IPS-18c (cell line): ENCODE measurements around the gene RCHY1.

ENCODE experiments used
- H3K4me3 ChIP-seq: 2 replicates; pipeline ENCODE4 v1.7.0; 2013; ENCODE audit warnings: low read depth, mild to moderate bottlenecking, low read length, moderate library complexity; ENCODE audit not compliant: insufficient read depth
- H3K9me3 ChIP-seq: one replicate; pipeline ENCODE4 v1.6.1; 2013; ENCODE audit warnings: mild to moderate bottlenecking, low read length, moderate library complexity; ENCODE audit not compliant: control insufficient read depth, insufficient read depth

Gene RCHY1

DNA sequence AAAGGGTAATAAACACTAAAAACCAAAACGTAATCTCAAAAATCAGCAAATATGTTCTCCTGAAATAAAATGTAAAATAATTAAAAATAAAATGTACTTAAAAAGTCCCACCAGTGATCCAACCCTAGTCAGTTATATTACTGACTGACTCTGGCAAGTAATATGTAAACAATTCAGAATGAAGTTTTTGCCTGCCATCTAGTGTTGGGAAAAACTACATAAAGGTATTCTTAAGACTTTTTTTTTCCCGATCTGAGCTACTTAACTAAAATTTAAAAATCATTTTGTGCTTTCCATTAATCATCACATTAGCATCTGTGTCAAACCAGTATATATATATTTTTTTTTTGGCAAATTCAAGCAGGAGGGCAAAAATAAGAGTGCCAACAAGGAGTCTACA lies 24.0 kb downstream of the RCHY1 start:
- H3K4me3 ChIP-seq, result no peak overlapping the region

DNA sequence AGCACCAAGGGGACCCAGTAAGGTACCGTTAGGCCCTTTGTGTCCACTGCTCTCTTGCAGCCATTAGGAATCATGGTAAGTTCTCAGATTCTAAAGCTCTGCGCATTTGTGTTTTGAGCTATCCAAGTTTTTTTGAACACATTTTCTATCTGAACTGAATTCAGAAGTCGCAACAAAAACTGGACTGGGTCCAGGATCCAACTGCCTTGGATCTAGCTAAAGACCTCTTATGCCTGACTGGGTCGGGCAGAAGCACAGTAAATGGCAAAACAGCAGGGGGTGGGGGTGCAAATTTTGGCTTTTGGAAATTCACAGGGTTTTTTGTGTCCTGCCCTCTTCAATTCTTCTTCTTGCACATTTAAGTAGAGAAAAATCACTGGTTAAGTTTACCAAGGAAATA lies 30.0 kb downstream of the RCHY1 start:
- Histone ChIP-seq H3K9me3 (no peaks in the 10 kb centered on the region), H3K4me3 (no peak overlapping the region)

More for the DNA sequence above, 24.0 kb downstream of the RCHY1 start:
- no peaks in the 10 kb centered on the region for H3K9me3 ChIP-seq

DNA sequence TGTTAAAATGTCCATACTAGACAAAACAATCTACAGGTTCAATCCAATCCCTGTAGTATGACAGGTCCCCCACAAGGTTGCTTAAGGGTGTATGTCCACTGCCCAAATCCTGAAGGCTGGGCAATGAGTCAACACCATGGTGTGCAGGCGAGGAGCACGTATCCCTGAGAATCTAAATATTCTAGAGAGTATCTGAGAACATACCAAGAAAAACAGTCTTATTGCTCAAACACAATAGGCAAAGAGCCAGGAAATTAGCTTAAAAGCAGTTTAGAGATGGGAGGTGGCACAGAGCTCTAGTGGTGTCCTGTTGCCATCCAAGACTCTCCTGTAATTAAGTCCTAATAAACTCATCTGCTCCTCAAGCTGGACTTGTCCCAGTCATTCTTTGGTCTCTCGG lies 37.0 kb downstream of the RCHY1 start:
- H3K4me3 ChIP-seq, result no peak overlapping the region
- H3K9me3 ChIP-seq, result no peaks in the 10 kb centered on the region

DNA sequence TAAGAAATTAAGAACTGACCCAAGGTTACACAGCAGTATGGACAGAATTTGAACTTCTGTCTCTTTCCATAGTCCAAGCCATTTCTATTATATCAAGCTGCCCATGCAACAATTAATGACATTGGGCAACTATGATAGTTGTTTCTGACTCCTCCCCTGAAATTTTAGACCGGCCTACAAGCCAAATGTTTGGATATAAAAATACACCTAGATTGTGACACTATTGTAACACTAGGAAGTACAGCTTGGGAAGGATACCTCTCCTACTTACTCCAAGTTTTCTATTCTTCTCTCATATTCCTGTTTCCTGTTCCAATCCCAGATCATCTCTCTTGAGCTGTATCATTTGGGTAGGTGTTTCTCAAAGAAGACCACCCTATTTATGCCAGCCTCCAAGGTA lies 43.5 kb downstream of the RCHY1 start:
- H3K4me3 ChIP-seq, result no peak overlapping the region
- no peaks in the 10 kb centered on the region for H3K9me3 ChIP-seq

DNA sequence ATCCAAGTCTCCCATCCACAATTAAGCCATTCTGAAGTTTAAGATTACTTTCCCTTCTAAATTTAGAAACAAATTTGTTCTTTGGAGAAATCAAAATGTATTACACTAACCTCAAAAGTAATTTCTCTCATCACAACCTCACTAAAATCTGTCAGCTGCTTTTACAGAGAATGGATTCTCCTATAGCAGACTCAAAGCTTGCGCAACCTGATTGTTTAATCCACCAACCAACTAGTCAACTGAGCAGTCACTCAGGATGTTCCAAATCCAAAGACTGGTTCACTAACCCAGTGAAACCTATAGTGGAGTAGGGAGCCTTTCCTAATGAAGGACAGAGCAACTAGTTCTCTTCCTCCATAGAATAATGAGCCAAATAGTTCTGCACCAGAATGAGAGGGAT lies 44.3 kb downstream of the RCHY1 start:
- no peaks in the 10 kb centered on the region for H3K9me3 ChIP-seq

DNA sequence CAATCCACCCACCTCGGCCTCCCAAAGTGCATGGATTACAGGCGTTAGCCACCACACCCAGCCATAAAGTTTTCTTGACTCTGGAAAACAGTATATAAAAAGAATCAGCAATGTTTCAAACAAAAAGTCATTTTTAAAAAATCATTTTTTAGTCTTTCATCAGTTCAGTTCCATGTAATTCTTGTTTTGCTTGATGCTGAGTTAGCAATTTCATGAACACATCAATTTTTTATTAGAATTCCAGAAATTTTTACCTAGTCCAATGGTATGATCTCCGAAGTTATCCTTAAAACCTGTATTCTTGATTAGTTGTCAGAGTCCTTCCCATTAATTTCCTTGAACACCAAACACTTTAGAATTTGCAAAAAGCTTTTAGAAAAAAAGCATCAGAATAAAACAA lies 56.8 kb downstream of the RCHY1 start:
- Histone ChIP-seq H3K9me3 (no peaks in the 10 kb centered on the region), H3K4me3 (no peak overlapping the region)

More for the DNA sequence above, 44.3 kb downstream of the RCHY1 start:
- no peak overlapping the region for H3K4me3 ChIP-seq

- no peaks in the 10 kb centered on the region for H3K9me3 ChIP-seq
Observed at GRCh38 chr4:75434105-75434504, 80.1 kb downstream of the RCHY1 start.

DNA sequence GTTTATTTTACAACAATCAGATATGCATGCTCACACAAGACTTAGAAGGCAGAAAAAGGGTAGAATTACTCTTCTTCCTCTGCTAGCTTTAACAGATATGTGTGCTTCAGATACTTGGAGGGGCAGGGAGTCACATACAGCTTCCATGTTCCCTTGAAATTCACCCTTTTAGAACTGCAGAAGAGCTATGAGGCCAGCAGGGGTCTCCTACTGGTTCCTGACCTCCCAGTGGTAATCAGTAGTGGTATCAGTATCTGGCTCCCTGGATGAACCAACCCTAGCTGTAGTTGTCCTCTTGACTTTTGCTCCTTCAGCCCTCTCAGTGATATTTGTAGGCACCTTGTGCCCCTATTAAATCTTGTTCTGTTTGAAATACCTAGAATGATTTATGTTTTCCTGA lies 81.5 kb downstream of the RCHY1 start:
- H3K4me3 ChIP-seq, result no peak overlapping the region
- no peaks in the 10 kb centered on the region for H3K9me3 ChIP-seq

More at GRCh38 chr4:75434105-75434504, 80.1 kb downstream of the RCHY1 start:
- H3K4me3 ChIP-seq, result no peak overlapping the region

- Histone ChIP-seq H3K4me3 (no peak overlapping the region), H3K9me3 (no peaks in the 10 kb centered on the region)
Observed at GRCh38 chr4:75429208-75429607, 85.0 kb downstream of the RCHY1 start.
